ENCODE measurements around the gene JUND.

GRCh38 chr19:18310966-18311365, 29.5 kb upstream of the JUND start:
- TF ChIP-seq, protein P1, sequence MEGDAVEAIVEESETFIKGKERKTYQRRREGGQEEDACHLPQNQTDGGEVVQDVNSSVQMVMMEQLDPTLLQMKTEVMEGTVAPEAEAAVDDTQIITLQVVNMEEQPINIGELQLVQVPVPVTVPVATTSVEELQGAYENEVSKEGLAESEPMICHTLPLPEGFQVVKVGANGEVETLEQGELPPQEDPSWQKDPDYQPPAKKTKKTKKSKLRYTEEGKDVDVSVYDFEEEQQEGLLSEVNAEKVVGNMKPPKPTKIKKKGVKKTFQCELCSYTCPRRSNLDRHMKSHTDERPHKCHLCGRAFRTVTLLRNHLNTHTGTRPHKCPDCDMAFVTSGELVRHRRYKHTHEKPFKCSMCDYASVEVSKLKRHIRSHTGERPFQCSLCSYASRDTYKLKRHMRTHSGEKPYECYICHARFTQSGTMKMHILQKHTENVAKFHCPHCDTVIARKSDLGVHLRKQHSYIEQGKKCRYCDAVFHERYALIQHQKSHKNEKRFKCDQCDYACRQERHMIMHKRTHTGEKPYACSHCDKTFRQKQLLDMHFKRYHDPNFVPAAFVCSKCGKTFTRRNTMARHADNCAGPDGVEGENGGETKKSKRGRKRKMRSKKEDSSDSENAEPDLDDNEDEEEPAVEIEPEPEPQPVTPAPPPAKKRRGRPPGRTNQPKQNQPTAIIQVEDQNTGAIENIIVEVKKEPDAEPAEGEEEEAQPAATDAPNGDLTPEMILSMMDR (IDR thresholded peaks at IDR 0.05 in 8 of 11, conservative IDR thresholded peaks at IDR 0.05 in 3 of 11): no peak
- TF ChIP-seq POLR2AphosphoS5 (IDR thresholded peaks at IDR 0.05) (peak in 1 of 3 donors; percentile 25), POLR2A (IDR thresholded peaks at IDR 0.05) (no peak)
